Measurements from ENCODE around the gene SLC38A10.

SLC38A10 gene

GRCh38 chr17:81210868-81211267 lies 84.2 kb downstream of the SLC38A10 start:
- Histone ChIP-seq H3K9me3 (ENCODE audit: severe bottlenecking) (no peaks in the 10 kb centered on the region), H3K36me3 (peaks cover 65% of the 10 kb centered on the region), H3K4me3 (ENCODE audit: low read depth, low read length) (no peak overlapping the region), H3K27me3 (ENCODE audit: insufficient read depth, low read depth, severe bottlenecking) (no peaks in the 10 kb centered on the region), H3K27ac (no peak overlapping the region)
- no peak for DNase-seq
- TF ChIP-seq CTCF (IDR thresholded peaks at IDR 0.05; ENCODE audit: low read depth, low read length), result peak; percentile 20; the same call in 1 of the 2 replicates

- no peak overlapping the region for H3K4me3 ChIP-seq (ENCODE audit: low read depth, low read length)
- H3K9me3 ChIP-seq (ENCODE audit: severe bottlenecking), result no peaks in the 10 kb centered on the region
- H3K27me3 ChIP-seq (ENCODE audit: insufficient read depth, low read depth, severe bottlenecking), result no peaks in the 10 kb centered on the region
- H3K27ac ChIP-seq, result no peak overlapping the region
- peaks cover 66% of the 10 kb centered on the region for H3K36me3 ChIP-seq
- no peak for DNase-seq
- TF ChIP-seq CTCF (IDR thresholded peaks at IDR 0.05; ENCODE audit: low read depth, low read length), result no peak
These were observed 84.6 kb downstream of the SLC38A10 start for GRCh38 chr17:81210466-81210865.

GRCh38 chr17:81209141-81209540 lies 86.0 kb downstream of the SLC38A10 start:
- H3K4me3 ChIP-seq (ENCODE audit: low read depth, low read length), result no peak overlapping the region
- no peak for DNase-seq
- H3K36me3 ChIP-seq, result peaks cover 73% of the 10 kb centered on the region
- no peaks in the 10 kb centered on the region for H3K9me3 ChIP-seq (ENCODE audit: severe bottlenecking)
- H3K27me3 ChIP-seq (ENCODE audit: insufficient read depth, low read depth, severe bottlenecking), result no peaks in the 10 kb centered on the region
- TF ChIP-seq CTCF (IDR thresholded peaks at IDR 0.05; ENCODE audit: low read depth, low read length), result no peak
- no peak overlapping the region for H3K27ac ChIP-seq

- Histone ChIP-seq H3K27me3 (ENCODE audit: insufficient read depth, low read depth, severe bottlenecking) (no peaks in the 10 kb centered on the region), H3K36me3 (peaks cover 73% of the 10 kb centered on the region), H3K9me3 (ENCODE audit: severe bottlenecking) (no peaks in the 10 kb centered on the region), H3K27ac (no peak overlapping the region), H3K4me3 (ENCODE audit: low read depth, low read length) (no peak overlapping the region)
- no peak for DNase-seq
- TF ChIP-seq CTCF (IDR thresholded peaks at IDR 0.05; ENCODE audit: low read depth, low read length), result no peak
These were observed 86.5 kb downstream of the SLC38A10 start for GRCh38 chr17:81208651-81209050.

- H3K9me3 ChIP-seq (ENCODE audit: severe bottlenecking), result no peaks in the 10 kb centered on the region
- TF ChIP-seq CTCF (IDR thresholded peaks at IDR 0.05; ENCODE audit: low read depth, low read length), result no peak
- peaks cover 73% of the 10 kb centered on the region for H3K36me3 ChIP-seq
- H3K4me3 ChIP-seq (ENCODE audit: low read depth, low read length), result no peak overlapping the region
- no peak overlapping the region for H3K27ac ChIP-seq
- no peak for DNase-seq
- H3K27me3 ChIP-seq (ENCODE audit: insufficient read depth, low read depth, severe bottlenecking), result no peaks in the 10 kb centered on the region
These were observed 87.2 kb downstream of the SLC38A10 start for GRCh38 chr17:81207610-81208581.

Data from WERI-Rb-1 (cell line).